ENCODE results near the gene LBP.

GRCh38 chr20:38325167-38325566 lies 21.1 kb upstream of the LBP start:
- TF ChIP-seq POLR2A (IDR thresholded peaks at IDR 0.05) (no peak), CTCF (IDR thresholded peaks at IDR 0.05) (no peak), POLR2AphosphoS5 (IDR thresholded peaks at IDR 0.05) (no peak)

Data from stomach (tissue), 4 donors.